Stimulated activated CD4-positive, alpha-beta T cell treated with anti-CD3 and anti-CD28 coated beads, Interleukin-2, amount 100 ng/mL, for 48 hours (primary cell): Measurements from ENCODE around the gene EP400.
A peak's percentile ranks its signal among the peaks of the same experiment; 100 is the strongest.

Experiments used
- DNase-seq, 2 donors: peaks; one replicate each; pipeline ENCODE4 v3.0.0-alpha.2; 2020

EP400 gene

GRCh38 chr12:131949431-131950181, at the start of gene EP400:
Gene EP400, plus strand, starts transcription at chr12:131949942. Its CDS starts 10,678 bp downstream, at chr12:131960620.
- DNase-seq, result peak; percentile 95 to 96

GRCh38 chr12:131900397-131900796, 49.3 kb upstream of the EP400 start:
- DNase-seq, result no peak

GRCh38 chr12:131901431-131902331, 48.1 kb upstream of the EP400 start:
- no peak for DNase-seq

- DNase-seq, result no peak
Observed at GRCh38 chr12:131902332-131903241, 47.2 kb upstream of the EP400 start.

- no peak for DNase-seq
Observed at GRCh38 chr12:131903270-131904255, 46.2 kb upstream of the EP400 start.

GRCh38 chr12:131904346-131904745, 45.4 kb upstream of the EP400 start:
- DNase-seq, result no peak

- no peak for DNase-seq
Observed at GRCh38 chr12:131905081-131905629, 44.6 kb upstream of the EP400 start.

GRCh38 chr12:131905630-131906091, 44.1 kb upstream of the EP400 start:
- no peak for DNase-seq

GRCh38 chr12:131907379-131908091, 42.2 kb upstream of the EP400 start:
- DNase-seq, result no peak

GRCh38 chr12:131908092-131909080, 41.4 kb upstream of the EP400 start:
- DNase-seq, result no peak

GRCh38 chr12:131909081-131909751, 40.5 kb upstream of the EP400 start:
- no peak for DNase-seq

- DNase-seq, result no peak
Observed at GRCh38 chr12:131909752-131910219, 40.0 kb upstream of the EP400 start.

GRCh38 chr12:131910302-131911027, 39.3 kb upstream of the EP400 start:
- no peak for DNase-seq

GRCh38 chr12:131911028-131911650, 38.6 kb upstream of the EP400 start:
- no peak for DNase-seq

- no peak for DNase-seq
Observed at GRCh38 chr12:131911851-131912477, 37.8 kb upstream of the EP400 start.

GRCh38 chr12:131912518-131913274, 37.0 kb upstream of the EP400 start:
- no peak for DNase-seq
